ENCODE measurements around the gene GSTP1. TPM values are rescaled to one million over a fixed set of nuclear protein-coding genes. Genes with fewer than 3 reads are reported as not detected.

The GSTP1 gene
- total and polyA plus RNA-seq, 7 donors = 224 to 410 (median 285) TPM

GRCh38 chr11:67538823-67539505 lies 44.6 kb upstream of the GSTP1 start:
- Histone ChIP-seq H3K4me1 (no peaks in the 10 kb centered on the region), H3K27me3 (ENCODE audit: insufficient read depth in 3 of 3, low read length in 2 of 3) (no peaks in the 10 kb centered on the region), H3K36me3 (ENCODE audit: insufficient read depth in 1 of 2, low read depth in 1 of 2) (no peaks in the 10 kb centered on the region), H3K9me3 (no peaks in the 10 kb centered on the region), H3K4me3 (no peak overlapping the region), H3K27ac (no peak overlapping the region)
- intact Hi-C loops (cut with DNase I) = no loop called here
- DNase-seq = no peak
- 77 to 85% (median 82%) methylated on average over 10 of the region's 10 CpGs for WGBS, 3 donors
- no peak for TF ChIP-seq CTCF (IDR thresholded peaks at IDR 0.05)
- ATAC-seq = no peak

DNA sequence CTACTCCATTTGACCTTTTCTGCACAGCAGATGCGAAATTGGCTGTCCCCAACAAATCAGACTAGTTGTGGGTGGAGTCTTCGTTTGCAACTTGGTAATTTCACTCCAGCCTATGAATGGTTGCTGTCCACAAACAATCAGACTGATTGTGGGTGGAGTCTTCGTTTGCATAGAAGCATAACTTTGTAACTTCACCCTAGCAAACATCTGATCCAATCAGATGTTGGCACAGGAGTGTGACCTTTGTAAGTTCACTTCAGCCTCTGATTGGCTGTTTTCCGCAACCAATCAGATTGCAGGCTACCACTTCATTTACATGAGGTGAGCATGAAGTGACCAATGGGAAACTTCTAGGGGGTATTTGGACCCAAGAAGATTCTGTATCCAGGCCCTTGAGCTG lies 44.1 kb upstream of the GSTP1 start:
- ATAC-seq (no peak), DNase-seq (no peak)
- Histone ChIP-seq H3K4me3 (no peak overlapping the region), H3K27ac (no peak overlapping the region), H3K9me3 (no peaks in the 10 kb centered on the region), H3K4me1 (no peaks in the 10 kb centered on the region), H3K36me3 (ENCODE audit: insufficient read depth in 1 of 2, low read depth in 1 of 2) (no peaks in the 10 kb centered on the region), H3K27me3 (ENCODE audit: insufficient read depth in 3 of 3, low read length in 2 of 3) (no peaks in the 10 kb centered on the region)
- 85 to 89% (median 86%) methylated on average over 4 of the region's 4 CpGs for WGBS, 3 donors
- no peak for TF ChIP-seq CTCF (IDR thresholded peaks at IDR 0.05)
- intact Hi-C loops (cut with DNase I) = no loop called here

- H3K27me3 ChIP-seq (ENCODE audit: insufficient read depth in 3 of 3, low read length in 2 of 3) = no peaks in the 10 kb centered on the region
- H3K4me3 ChIP-seq = no peak overlapping the region
- intact Hi-C loops (cut with DNase I) = no loop called here
- 86 to 93% (median 86%) methylated on average over 6 of the region's 6 CpGs for WGBS, 3 donors
- ATAC-seq = no peak
- H3K9me3 ChIP-seq = no peaks in the 10 kb centered on the region
- DNase-seq = no peak
- no peaks in the 10 kb centered on the region for H3K36me3 ChIP-seq (ENCODE audit: insufficient read depth in 1 of 2, low read depth in 1 of 2)
- TF ChIP-seq CTCF (IDR thresholded peaks at IDR 0.05) = no peak
- H3K27ac ChIP-seq = no peak overlapping the region
- no peaks in the 10 kb centered on the region for H3K4me1 ChIP-seq
These were observed 42.4 kb upstream of the GSTP1 start for GRCh38 chr11:67541198-67541597.

DNA sequence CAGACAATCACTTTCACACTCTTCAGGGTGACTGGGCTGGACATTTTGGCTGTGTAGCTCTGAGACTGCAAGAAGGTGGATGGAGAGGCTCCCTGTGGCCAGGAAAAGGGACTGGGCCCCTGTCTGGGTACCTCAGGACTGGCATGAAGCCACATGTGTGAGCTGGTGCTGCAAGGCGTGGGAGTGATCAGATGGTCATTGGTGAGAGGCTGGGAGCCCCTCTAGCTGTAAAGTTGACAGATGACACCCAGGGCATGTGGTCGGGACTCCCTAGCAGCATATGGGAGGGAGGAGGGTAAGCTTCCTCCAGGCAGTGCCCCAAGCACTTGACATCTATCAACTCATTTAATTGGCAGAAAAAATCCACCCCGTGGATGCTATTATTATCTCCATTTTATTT lies 41.4 kb upstream of the GSTP1 start:
- Histone ChIP-seq H3K4me3 (no peak overlapping the region), H3K27me3 (ENCODE audit: insufficient read depth in 3 of 3, low read length in 2 of 3) (no peaks in the 10 kb centered on the region), H3K9me3 (no peaks in the 10 kb centered on the region), H3K4me1 (no peaks in the 10 kb centered on the region), H3K27ac (no peak overlapping the region), H3K36me3 (ENCODE audit: insufficient read depth in 1 of 2, low read depth in 1 of 2) (no peaks in the 10 kb centered on the region)
- no peak for DNase-seq
- intact Hi-C loops (cut with DNase I) = no loop called here
- 56 to 66% (median 58%) methylated on average over 3 of the region's 3 CpGs for WGBS, 3 donors
- no peak for ATAC-seq
- TF ChIP-seq CTCF (IDR thresholded peaks at IDR 0.05) = no peak

GRCh38 chr11:67542971-67543370 lies 40.6 kb upstream of the GSTP1 start:
- no peak for ATAC-seq
- Histone ChIP-seq H3K27ac (no peak overlapping the region), H3K36me3 (ENCODE audit: insufficient read depth in 1 of 2, low read depth in 1 of 2) (no peaks in the 10 kb centered on the region), H3K27me3 (ENCODE audit: insufficient read depth in 3 of 3, low read length in 2 of 3) (no peaks in the 10 kb centered on the region), H3K4me3 (no peak overlapping the region), H3K9me3 (no peaks in the 10 kb centered on the region), H3K4me1 (no peaks in the 10 kb centered on the region)
- intact Hi-C loops (cut with DNase I) = no loop called here
- no peak for TF ChIP-seq CTCF (IDR thresholded peaks at IDR 0.05)
- 60 to 70% (median 60%) methylated on average over 6 to 7 of the region's 7 CpGs for WGBS, 3 donors
- DNase-seq = no peak

All from psoas muscle (tissue), 8 donors.